Stimulated activated CD4-positive, alpha-beta T cell treated with anti-CD3 and anti-CD28 coated beads, Interleukin-4, amount 100 ng/mL, for 48 hours (primary cell): ENCODE results near the gene ORC6.

ENCODE experiments used
- DNase-seq, 2 donors: peaks; one replicate each; pipeline ENCODE4 v3.0.0-alpha.2; 2020; ENCODE audit warnings: low read depth in 2 of 2

ORC6 gene

GRCh38 chr16:46700048-46700447 is 10.6 kb downstream of the ORC6 start:
- no peak for DNase-seq

GRCh38 chr16:46701615-46702014 is 12.2 kb downstream of the ORC6 start:
- DNase-seq, result no peak

GRCh38 chr16:46702030-46702429 is 12.6 kb downstream of the ORC6 start:
- no peak for DNase-seq

GRCh38 chr16:46706642-46707041 is 17.2 kb downstream of the ORC6 start:
- DNase-seq, result no peak

- no peak for DNase-seq
Measured at GRCh38 chr16:46709469-46710005, 20.1 kb downstream of the ORC6 start.

GRCh38 chr16:46711106-46712058 is 21.9 kb downstream of the ORC6 start:
- DNase-seq, result no peak

- DNase-seq, result no peak
Measured at GRCh38 chr16:46712911-46713310, 23.5 kb downstream of the ORC6 start.

- no peak for DNase-seq
Measured at GRCh38 chr16:46713634-46714033, 24.2 kb downstream of the ORC6 start.

- no peak for DNase-seq
Measured at GRCh38 chr16:46714797-46715591, 25.5 kb downstream of the ORC6 start.

- DNase-seq, result no peak
Measured at GRCh38 chr16:46715769-46716305, 26.4 kb downstream of the ORC6 start.

- DNase-seq, result no peak
Measured at GRCh38 chr16:46717692-46718091, 28.2 kb downstream of the ORC6 start.

- DNase-seq, result no peak
Measured at GRCh38 chr16:46718214-46718613, 28.8 kb downstream of the ORC6 start.

GRCh38 chr16:46719528-46719927 is 30.1 kb downstream of the ORC6 start:
- no peak for DNase-seq

- DNase-seq, result no peak
Measured at GRCh38 chr16:46720619-46721018, 31.2 kb downstream of the ORC6 start.

GRCh38 chr16:46721885-46722284 is 32.4 kb downstream of the ORC6 start:
- no peak for DNase-seq

GRCh38 chr16:46727184-46727583 is 37.7 kb downstream of the ORC6 start:
- DNase-seq, result no peak

GRCh38 chr16:46727630-46728029 is 38.2 kb downstream of the ORC6 start:
- DNase-seq, result no peak

GRCh38 chr16:46728806-46729205 is 39.3 kb downstream of the ORC6 start:
- DNase-seq, result no peak

- DNase-seq, result no peak
Measured at GRCh38 chr16:46729326-46729995, 40.0 kb downstream of the ORC6 start.

- DNase-seq, result no peak
Measured at GRCh38 chr16:46730126-46730525, 40.7 kb downstream of the ORC6 start.

- DNase-seq, result no peak
Measured at GRCh38 chr16:46730801-46731690, 41.6 kb downstream of the ORC6 start.
